ENCODE results near the gene SMIM45.

DNA sequence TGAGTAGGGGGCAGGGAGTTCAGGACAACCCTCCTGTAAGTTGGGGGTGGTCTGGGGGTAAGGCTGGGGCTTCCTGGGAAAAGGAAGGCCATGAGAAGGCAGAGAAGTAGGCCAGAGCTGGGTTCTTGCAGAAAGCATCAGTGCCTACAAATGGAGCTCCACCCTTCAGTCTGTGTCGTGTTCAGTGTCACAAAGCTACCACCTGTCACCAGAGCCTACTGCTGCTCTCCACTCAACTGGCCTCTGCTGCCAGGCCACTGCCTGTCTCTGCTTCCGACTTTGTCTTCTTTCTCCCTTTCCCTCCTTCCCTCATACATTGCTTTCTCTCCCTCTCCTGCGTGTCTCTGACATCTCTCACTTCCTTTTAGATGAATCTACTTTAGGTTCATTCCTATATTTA, 43.3 kb downstream of the SMIM45 start:
- TF ChIP-seq, protein P1, sequence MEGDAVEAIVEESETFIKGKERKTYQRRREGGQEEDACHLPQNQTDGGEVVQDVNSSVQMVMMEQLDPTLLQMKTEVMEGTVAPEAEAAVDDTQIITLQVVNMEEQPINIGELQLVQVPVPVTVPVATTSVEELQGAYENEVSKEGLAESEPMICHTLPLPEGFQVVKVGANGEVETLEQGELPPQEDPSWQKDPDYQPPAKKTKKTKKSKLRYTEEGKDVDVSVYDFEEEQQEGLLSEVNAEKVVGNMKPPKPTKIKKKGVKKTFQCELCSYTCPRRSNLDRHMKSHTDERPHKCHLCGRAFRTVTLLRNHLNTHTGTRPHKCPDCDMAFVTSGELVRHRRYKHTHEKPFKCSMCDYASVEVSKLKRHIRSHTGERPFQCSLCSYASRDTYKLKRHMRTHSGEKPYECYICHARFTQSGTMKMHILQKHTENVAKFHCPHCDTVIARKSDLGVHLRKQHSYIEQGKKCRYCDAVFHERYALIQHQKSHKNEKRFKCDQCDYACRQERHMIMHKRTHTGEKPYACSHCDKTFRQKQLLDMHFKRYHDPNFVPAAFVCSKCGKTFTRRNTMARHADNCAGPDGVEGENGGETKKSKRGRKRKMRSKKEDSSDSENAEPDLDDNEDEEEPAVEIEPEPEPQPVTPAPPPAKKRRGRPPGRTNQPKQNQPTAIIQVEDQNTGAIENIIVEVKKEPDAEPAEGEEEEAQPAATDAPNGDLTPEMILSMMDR (IDR thresholded peaks at IDR 0.05): no peak
- TF ChIP-seq EP300 (IDR thresholded peaks at IDR 0.05) (no peak), POLR2A (IDR thresholded peaks at IDR 0.05) (no peak)

Measured in ovary (tissue), 3 donors.